Choroid plexus epithelial cell (primary cell): ENCODE results near the gene MARK4.

Source experiments
- DNase-seq: peaks from one replicate; pipeline ENCODE4 v3.0.0-alpha.2; 2010; ENCODE audit warnings: low read depth
- H3K4me3 ChIP-seq: 2 replicates; pipeline ENCODE4 v1.5.1; 2011; ENCODE audit warnings: low read depth, mild to moderate bottlenecking, control low read depth, low read length, moderate library complexity
- TF ChIP-seq, protein P1 (sequence below): conservative IDR thresholded peaks from 2 replicates; pipeline ENCODE4 v1.5.1; 2011; ENCODE audit warnings: low read depth, mild to moderate bottlenecking, control low read depth, inconsistent platforms, low read length, moderate library complexity

MARK4 gene

DNA sequence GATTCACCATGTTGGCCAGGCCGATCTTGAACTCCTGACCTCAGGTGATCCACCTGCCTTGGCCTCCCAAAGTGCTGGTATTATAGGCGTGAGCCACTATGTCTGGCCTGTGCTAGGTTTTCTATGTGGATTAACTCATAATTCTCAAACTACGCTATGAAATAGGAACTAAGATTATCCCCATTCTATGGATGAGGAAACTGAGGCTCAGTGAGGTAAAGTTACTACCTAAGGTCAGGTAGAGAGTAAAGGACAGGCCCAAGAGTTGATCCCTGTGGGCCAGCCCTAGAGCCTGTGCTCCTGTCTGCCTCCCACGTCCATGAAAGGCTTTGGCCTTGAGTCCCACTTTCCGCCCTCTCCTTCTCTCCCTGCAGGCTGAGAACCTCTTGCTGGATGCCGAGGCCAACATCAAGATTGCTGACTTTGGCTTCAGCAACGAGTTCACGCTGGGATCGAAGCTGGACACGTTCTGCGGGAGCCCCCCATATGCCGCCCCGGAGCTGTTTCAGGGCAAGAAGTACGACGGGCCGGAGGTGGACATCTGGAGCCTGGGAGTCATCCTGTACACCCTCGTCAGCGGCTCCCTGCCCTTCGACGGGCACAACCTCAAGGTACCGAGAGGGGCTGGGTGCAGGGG lies 20.1 kb downstream of the MARK4 start:
- DNase-seq = no peak
- no peak overlapping the region for H3K4me3 ChIP-seq
- TF ChIP-seq, protein P1, sequence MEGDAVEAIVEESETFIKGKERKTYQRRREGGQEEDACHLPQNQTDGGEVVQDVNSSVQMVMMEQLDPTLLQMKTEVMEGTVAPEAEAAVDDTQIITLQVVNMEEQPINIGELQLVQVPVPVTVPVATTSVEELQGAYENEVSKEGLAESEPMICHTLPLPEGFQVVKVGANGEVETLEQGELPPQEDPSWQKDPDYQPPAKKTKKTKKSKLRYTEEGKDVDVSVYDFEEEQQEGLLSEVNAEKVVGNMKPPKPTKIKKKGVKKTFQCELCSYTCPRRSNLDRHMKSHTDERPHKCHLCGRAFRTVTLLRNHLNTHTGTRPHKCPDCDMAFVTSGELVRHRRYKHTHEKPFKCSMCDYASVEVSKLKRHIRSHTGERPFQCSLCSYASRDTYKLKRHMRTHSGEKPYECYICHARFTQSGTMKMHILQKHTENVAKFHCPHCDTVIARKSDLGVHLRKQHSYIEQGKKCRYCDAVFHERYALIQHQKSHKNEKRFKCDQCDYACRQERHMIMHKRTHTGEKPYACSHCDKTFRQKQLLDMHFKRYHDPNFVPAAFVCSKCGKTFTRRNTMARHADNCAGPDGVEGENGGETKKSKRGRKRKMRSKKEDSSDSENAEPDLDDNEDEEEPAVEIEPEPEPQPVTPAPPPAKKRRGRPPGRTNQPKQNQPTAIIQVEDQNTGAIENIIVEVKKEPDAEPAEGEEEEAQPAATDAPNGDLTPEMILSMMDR = no peak

DNA sequence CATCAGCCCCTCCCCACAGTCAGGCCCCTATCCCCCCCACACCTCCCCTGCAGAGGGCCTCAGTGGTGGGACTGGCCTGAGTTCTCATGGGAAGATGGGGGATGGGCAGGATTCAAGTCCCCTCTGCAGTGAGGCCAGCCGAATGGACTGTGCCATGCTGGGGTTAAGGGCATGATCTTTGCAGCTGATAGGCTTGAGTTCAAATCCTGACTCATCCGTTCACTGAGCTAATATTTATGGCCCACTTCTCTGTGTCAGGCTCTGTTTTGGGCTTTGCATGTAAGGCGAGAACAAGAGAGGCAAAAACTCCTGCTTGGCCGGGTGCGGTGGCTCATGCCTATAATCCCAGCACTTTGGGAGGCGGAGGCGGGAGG lies 20.7 kb downstream of the MARK4 start:
- TF ChIP-seq, protein P1 = no peak
- DNase-seq = no peak
- H3K4me3 ChIP-seq = no peak overlapping the region

DNA sequence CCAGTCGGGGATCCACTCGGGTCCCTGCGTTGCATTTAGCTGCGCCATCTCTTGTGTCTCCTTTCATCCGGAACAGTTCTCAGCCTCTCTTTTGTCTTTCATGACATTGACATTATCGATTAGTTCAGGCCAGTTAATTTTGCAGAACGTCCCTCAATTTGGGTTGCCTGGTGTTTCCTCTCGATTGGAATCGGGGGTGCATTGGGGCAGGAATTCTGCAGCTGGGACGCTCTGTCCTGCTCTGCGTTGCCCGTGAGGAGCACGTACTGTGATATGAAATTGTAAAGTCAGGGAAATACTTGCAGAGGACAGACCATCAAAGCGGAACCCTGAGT lies 22.4 kb downstream of the MARK4 start:
- TF ChIP-seq, protein P1 = no peak
- H3K4me3 ChIP-seq = no peak overlapping the region
- no peak for DNase-seq

DNA sequence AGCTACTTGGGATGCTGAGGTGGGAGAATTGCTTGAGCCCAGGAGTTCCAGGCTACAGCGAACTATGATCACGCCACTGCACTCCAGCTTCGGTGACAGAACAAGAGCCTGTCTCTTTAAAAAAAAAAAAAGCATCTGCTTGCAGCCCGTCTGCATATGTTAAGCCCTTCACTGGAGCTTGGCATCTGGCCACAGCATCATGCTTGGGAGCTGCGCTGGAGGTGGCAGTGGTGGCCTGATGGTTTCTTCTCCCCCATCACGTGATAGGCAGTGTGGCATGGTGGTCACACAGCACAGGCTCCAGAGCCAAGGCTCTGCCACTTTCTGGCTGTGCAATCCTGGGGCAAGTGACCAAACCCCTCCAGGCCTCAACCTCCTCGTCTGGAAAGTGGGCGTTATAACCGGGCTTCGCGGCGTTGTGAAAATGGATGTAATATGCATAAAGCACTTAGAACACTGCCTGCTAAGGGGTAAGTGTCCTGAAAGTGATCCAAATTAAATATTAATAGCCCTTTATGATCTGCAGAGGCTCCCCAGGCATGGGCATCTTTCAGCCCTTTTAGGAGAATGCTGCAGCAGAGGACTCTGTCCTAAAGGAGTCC lies 24.4 kb downstream of the MARK4 start:
- DNase-seq = peak; percentile 35
- no peak overlapping the region for H3K4me3 ChIP-seq
- TF ChIP-seq, protein P1 = no peak

DNA sequence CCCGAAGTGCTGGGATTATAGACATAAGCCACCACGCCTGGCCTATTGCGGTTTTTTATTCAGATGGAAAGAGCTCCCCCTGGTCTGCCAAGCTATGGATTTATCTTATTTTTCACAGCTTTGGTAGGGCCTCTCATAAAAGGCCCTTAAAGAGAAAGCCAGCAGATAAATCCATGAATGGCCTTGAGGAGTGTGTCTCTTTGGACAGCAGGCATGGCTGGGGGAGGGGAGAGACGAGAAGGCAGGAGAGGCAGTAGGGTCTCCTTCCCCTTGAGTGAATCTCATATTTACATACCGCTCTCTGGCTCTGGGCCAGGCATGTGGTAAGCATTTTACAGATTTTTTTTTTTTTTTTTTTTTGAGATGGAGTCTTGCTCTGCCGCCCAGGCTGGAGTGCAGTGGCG lies 25.2 kb downstream of the MARK4 start:
- no peak overlapping the region for H3K4me3 ChIP-seq
- TF ChIP-seq, protein P1 = peak; percentile 7
- peak; percentile 53 for DNase-seq

DNA sequence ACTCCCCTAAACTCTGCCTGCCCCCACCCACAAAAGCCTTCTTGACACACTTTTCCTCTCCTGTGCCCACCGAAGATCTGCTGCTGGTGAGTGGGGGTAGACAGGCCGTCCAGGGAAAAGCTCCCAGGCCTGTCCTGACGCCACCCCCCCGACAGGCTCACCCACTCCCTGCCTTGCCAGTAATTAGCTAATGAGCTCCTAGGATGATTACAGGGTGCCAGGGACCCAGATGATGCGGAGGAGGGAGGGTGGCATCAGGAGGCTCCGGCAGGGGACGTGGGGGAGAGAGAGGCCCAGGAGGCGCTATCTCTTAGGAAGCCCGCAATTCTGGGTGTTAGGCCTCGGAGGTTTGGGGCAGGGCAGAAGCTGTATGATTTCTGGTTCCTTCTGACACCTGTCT lies 27.0 kb downstream of the MARK4 start:
- TF ChIP-seq, protein P1 = no peak
- DNase-seq = no peak
- H3K4me3 ChIP-seq = no peak overlapping the region

DNA sequence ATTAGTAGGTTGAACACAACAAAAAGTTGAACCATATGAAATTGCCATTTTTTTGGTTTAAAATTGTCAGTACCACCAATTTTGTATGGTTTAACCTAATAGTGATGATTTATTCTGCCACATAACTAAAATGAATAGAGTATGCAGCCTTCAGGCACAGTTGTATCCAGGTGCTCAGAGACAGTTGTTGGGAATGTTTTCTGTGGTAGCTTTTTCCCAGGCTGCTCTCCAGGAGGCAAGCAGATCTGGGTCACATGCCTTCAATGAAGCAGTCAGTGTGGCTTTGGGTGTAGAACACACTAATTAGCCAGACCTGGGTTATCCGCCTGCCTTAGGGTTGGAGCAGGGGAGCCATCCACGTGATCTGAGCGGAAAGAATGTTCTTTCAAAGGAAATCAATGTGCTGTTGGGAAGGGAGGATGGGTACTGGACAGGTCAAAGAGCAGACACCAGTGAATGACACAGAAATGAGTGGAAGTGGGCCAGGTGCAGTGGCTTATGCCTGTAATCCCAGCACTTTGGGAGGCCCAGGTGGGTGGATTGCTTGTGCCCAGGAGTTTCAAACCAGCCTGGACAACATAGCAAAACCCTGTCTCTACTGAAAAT lies 28.6 kb downstream of the MARK4 start:
- TF ChIP-seq, protein P1 = no peak
- H3K4me3 ChIP-seq = no peak overlapping the region
- DNase-seq = no peak
